Stimulated activated CD8-positive, alpha-beta memory T cell treated with anti-CD3 and anti-CD28 coated beads, Interleukin-4, amount 100 ng/mL, for 24 hours (primary cell): ENCODE data around the gene GNLY.

ENCODE experiments used
- DNase-seq: peaks from one replicate; pipeline ENCODE4 v3.0.0-alpha.2; 2020; ENCODE audit warnings: low read depth

GNLY gene

DNA sequence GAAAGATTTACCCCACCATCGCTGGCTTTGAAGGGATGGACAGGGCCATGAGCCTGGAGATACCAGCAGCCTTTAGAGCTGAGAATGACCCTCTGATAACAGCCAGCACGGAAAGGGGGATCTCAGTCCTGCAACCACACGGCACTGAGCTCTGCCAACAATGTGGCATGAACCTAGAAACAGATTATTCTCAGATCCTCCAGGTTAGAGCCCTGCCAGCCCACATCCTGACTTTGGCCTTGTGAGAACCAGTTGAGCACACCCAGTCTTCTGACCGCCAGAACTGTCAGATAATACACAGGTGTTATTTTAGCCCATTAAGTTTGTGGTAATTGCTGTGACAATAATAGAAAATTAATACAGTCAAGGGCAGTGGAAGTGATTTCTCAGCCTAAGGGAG lies 9.4 kb upstream of the GNLY start:
- DNase-seq = no peak

DNA sequence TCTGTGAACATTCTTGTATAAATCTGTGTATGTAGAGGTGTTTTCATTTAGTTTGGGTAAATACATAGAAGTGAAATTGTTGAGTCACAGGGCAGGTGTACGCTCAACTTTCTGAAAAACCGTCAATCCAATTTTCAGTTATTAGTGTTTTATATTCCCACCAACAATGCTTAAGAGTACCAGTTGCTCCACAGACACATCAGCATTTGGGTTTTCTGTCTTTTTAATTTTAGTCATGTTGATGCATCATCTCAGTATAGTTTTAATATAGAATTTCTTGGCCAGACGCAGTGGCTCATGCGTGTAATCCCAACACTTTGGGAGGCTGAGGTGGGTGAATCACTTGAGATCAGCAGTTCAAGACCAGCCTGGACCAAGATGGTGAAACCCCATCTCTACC lies 3.2 kb upstream of the GNLY start:
- no peak for DNase-seq

DNA sequence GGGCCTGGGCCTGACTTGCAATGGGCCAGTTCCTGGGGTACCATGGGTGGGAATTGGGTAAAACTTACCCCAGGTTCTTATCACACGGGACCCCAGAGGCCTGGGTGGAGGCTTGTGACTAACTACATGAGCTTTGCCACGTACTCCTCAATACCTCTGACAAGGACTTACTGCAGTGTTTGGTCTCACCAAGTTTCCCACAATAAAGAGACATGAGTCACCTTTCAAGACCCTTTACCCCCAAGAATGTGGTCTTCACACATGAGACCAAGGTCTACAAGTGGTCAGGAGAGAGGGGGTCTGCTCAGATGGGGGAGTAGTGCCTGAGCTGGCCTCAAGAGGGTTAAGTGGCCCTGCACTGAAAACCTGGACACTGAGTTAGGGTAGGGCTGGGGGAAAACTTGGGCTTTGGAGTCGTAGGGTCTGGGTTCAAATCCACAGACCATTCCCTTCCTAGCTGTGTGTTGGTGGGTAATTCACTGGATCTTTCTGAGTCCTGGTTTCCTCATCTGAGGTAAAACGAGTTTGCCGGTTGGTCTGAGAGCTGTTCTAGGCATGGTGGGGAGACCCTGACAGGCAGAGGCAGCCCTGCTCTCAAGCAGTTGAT lies 2.0 kb upstream of the GNLY start:
- DNase-seq = no peak

DNA sequence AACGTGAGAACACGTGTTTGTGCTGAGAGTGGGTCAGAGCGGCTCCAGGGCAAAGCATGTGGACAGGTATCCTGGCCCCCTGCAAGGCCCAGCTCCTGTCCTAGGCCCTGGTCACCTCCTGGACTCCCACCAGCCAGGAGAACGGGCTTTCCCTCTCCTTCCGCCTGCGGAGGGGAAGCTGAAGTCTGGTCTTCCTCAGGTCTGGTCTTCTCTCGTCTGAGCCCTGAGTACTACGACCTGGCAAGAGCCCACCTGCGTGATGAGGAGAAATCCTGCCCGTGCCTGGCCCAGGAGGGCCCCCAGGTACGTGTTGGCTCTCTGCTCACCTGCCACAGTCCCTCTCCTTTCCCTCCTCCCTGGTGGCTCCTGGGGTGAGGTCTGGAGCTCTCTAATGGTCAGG lies 963 bp downstream of the GNLY start:
- no peak for DNase-seq

DNA sequence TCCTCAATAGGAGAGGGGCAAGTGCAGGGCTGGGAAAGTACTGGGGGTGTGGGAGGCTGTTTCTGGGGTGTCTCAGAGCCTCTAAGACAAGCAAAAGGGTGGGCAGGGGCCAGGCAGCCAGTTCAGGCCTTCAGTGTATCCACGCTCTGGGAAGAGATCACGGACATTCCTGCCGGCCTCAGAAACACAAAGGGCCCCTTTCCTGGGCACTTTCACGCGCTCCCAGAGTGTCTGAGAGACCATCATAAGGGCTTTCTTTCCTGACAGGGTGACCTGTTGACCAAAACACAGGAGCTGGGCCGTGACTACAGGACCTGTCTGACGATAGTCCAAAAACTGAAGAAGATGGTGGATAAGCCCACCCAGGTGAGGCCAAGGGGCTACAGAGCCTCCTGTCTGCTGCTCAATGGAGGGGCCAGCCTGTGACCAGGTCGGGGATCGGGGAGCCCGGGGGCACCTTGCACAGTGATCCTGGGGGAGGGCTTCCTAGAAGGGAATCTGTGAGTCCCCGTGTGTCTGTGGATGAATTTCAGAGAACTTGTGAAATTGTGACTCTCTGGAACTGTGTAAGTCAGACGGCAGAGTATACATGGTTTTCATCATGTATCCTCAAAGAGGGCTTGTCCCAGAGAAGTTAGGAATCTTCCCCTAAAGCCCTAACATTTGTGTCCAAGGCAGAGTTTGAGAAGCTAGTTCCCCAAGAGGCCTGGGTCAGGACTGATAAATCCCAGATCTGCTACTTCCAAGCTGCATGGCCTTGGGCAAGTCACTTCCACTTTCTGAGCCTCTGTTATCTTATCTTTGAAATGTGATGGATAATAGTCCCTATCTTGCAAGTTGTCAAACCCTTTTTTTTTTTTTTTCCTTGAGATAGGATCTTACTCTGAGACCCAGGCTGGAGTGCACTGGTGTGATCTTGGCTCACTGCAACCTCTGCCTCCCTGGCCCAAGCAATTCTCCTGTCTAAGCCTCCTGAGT lies 1.8 kb downstream of the GNLY start:
- DNase-seq = no peak

DNA sequence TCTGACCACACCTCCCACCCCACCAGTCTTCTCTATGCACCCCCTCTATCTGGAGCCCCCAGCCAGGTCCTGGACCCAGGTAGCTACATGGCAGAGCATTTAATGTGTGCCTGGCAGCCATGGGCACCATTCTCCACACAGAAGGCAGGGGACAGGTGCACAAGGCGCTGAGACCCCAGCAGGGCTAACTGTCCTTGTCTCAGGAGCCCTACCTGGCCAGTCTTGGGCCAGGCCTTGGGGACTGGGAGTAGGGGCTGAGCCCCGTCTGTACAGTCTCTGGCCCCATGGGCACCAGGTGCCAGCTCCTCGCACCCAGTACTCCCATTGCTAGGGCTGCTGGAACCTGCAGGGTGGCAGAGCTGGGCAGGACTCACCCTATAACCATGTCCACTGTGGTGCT lies 2.9 kb downstream of the GNLY start:
- no peak for DNase-seq

DNA sequence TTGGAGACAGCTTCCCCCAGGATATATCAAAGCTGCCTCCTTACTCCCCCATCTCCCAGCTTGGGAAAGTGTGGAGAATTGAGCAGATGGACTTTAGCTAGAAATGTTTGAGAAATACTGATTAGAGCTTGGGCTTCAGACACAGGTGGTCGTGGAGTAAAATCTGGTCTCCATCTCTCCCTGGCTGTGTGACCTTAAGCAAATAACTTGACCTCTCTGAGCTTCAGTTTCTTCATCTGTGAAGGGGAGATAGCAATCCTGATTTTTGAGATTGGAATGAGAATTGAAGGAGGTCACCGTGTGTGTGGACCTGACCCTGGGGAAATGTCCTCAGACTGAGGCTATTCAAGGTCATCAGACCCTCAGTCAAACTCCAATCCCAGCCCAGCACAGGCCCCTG lies 3.6 kb downstream of the GNLY start:
- no peak for DNase-seq

DNA sequence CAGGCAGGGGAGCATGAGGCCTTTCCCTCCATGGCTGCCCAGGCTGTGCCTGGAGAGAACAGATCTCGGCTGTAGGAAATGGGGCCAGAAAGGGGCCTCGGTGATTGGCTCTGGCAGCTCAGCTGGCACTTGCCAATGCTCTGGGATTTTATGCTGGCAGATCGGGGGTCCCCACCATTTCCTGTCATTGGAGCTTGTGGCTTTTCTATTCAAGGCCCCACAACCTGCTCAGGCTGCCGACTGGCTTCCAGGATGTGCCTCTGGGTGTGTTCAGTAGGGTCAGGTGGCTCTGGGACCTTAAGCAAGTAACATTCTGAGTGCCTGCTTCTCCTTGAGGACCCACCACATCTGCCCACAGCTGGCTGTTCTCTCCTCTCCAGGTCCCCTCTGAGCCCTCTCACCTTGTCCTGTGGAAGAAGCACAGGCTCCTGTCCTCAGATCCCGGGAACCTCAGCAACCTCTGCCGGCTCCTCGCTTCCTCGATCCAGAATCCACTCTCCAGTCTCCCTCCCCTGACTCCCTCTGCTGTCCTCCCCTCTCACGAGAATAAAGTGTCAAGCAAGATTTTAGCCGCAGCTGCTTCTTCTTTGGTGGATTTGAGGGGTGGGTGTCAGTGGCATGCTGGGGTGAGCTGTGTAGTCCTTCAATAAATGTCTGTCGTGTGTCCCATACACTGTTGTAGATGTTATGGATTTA lies 4.2 kb downstream of the GNLY start:
- DNase-seq = no peak

DNA sequence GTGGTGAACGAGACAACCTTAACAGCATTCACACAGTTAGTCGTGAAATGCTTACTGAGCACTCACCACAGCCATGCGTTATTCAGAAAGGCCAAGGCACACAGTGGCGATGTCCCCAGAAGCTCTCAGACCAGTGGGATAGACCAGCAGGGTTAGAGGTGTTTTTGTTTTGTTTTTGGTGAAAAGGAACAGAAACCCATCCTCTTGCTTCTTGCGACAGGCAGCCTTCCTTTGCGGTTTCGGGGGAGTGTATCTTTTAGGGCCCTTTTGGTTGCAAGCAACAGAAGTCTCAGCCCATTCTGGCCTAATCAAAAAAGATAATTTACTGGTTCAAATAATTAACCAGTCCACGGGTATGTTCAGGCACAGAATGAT lies 4.7 kb downstream of the GNLY start:
- DNase-seq = no peak

DNA sequence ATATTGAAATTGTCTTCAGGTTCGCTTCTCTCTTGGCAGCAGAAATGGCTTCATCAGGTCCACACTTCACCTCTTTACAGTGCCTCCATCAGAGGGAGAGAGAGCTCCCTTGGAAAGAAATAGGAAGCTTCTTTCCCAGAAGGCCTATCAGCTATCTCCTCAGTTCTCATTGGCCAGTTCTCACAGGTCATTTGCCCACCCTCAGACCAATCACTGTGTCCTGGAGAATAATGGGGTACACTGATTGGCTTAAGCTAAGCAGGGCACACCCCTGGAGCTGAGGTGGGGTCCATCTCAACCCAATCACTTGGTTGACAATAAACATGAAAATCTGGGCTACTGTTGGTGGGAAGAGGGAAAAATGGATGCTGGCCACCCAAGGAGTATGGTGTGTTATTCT lies 5.2 kb downstream of the GNLY start:
- no peak for DNase-seq

DNA sequence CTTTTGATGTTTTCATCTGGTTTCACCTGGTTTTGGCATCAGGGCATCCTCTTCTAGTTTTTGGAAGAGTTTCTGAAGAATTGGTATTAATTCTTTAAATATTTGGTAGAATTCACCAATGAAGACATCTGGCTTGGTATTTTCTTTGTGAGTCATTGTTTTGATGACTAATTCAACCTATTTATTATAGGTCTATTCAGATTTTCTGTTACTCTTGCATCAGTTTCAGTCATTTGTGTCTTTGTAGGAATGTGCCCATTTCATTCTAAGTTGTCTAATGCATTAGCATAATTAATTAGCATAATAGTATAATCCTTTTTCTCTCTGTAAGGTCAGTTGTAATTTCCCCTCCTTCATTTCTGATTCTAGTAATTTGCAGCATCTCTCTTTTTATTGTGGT lies 8.0 kb downstream of the GNLY start:
- DNase-seq = no peak

DNA sequence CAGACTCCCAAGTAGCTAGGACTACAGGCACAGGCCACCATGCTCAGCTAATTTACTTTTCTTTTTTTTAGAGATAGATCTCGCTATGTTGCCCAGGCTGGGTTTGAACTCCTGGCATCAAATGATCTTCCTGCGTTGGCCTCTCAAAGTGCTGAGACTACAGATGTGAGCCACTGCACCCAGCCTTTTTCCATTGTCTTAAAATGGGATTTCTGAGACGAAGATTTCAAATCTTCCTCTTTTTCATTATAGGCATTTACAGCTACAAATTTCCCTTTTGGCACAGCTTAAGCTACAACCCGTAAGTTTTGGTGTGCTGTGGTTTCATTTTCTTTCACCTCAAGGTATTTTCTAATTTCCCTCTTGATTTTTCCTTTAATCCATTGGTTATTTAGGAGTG lies 8.6 kb downstream of the GNLY start:
- no peak for DNase-seq

DNA sequence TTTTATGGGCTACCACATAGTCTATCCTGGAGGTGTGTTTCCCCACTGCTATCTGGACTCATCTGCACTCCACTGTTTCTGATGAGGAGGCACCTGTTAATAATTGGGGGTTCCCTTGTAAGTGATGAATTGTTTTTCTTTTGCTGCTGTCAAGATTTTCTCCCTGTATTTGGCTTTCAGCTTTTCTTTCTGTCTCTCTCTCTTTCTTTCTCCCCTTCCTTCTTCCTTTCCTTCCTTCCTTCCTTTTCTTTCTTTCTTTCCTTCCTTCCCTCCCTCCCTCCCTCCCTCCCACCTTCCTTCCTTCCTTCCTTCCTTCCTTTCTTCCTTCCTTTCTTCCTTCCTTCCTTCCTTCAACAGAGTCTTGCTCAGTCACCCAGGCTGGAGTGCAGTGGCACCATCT lies 9.2 kb downstream of the GNLY start:
- DNase-seq = no peak

DNA sequence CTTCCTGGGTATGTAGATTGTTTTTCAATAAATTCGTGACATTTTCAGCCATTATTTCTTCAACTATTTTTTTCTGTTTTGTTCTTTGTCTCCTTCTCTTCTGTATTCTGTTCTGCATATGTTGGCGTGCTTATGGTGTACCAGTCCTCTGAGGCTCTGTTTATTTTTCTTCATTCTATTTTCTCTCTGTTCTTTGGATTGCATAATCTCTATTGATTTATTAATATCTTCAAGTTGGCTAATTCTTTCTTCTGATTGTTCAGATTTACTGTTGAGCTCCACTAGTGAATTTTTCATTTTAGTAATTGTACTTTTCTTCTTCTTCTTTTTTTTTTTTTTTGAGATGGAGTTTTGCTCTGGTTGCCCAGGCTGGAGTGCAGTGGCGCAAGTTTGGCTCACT lies 9.9 kb downstream of the GNLY start:
- no peak for DNase-seq

DNA sequence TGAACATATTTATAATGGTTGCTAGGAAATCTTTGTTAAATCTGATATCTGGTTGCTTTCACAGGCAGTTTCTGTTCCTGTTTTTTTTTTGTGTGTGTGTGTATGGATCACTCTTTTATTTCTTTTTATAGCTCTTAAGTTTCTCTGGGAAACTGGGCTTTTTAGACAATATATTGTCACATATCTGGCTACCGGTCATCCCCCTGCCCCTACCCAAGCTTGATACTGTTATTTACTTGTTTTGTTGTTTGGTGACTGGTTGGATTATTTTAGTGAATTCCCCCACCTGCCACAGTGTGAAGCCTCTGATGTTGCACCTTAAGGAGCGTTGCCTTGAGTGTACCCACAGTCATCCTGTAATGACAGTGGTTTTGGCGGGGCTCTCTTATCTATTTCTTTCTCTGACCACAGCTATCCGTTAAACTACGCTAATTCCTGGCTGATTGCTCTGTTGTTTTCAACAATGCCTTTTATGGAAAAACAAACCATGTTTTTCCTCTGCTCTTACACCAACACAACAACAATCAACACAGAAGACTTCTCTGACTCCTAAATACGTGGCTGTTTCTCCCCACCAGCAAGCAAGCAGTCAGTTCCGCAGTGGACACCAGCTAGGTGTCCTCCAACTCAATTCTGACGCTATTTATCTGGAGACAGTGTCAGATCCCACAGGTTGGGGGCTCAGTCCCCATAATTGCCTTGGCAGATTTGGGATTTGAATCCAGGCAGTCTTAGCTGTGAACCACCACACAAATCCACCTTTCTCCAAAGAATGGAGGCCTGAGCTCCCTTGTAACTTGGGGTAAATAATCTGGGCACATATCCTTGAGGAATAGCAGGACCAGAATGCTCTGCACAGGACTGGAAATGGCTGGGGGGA lies 10.9 kb downstream of the GNLY start:
- DNase-seq = peak; percentile 18

DNA sequence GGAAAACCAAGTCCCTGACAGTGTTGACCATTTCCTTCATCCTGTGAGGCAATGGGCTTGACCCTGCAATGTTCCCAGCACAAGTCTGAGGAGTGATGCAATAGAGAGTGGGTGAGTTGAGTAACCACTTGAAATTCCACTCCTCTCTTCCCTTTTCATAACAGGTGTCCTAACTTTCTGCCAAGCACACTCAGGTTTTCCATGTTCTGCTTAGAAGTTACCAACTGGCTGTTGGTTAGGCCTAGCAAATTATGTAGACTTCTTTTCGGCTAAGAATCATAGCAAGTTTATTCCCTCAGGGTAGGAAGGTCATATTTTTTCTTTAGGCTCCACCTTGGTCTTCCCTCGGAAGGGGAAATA lies 11.5 kb downstream of the GNLY start:
- DNase-seq = no peak

DNA sequence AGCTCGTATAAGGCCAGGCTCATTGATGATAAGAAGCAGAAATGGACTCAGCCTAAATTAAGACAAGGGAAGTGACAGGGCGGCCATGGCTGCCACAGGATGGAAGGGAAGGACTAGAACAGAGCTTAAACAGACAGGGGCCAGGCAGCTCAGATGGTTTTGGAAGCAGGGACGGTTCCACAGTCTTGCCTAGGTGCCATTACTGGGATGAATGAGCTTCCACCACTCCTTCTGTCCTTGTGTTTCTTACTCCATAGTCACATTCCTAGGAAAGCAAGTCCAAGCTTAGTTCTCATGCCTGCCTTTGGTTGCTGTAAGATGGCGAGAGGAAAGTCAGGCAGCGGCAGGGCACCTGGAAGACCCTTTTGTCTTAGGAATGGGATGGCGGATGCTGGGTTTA lies 11.9 kb downstream of the GNLY start:
- DNase-seq = no peak

DNA sequence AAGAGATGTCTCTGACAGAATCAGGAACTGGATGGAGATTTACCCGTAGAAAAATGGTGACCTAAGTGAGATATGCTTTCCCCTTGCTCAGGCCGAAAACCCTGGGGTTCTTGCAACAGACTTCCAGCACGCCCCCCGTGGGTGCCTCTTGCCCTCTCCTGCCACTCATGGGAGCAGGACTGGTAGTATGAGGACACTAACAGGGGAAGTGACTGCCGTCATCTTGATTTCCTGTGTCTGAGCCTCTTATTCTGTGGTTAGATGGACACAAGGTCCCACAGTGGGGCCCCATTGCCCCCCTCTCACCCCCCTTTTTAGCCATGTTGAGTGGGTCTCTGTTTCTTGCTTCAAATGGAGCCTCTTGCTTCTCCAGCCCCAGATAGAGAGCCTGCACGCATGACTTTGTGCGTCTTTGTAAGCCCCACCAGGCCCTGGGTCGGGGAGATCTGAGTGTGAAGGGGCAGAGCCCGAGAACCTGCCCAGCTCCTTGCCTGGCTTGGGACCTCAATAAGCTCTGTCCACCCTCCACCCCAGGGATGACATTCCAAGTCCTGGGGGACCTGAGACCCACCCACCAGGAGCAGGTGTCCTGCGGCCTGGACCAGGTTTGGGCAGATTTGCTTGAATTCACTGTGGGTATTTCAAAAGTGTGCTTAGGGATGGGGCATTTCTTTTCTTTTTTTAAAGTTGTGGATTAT lies 12.6 kb downstream of the GNLY start:
- DNase-seq = no peak

DNA sequence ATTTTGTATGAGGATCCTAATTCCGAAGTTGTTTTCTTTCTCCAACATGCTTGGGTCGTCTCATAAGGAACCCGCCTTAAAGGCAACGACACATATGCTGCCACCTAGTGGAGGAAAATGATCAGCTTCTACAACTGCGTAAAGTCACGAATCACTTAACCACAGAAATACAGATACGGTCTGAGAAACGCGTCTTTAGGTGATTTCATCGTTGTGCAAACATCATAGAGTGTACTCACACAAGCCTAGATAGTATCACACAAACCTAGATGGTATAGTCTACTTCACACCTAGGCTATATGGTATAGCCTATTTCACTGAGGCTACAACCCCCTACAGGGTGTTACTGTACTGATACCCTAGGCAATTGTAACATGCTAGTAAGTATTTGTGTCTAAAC lies 13.1 kb downstream of the GNLY start:
- DNase-seq = peak; percentile 23

DNA sequence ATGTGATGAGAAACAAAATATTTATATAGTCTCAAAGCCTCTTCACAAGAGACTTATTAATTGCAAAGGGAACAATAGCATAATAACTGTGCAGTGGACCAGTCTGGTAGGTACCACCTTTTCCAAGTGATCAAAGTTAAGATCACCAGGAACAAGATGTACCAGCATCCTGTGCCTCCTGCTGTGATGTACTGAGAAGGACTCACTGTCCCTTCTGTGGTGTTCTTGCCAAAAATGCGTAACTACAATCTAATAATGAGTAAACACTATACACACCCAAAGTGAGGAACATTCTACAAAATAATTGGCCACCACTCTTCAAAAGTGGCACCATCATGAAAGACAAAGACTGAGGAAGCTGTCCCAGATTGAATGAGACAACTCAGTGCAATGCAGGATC lies 14.5 kb downstream of the GNLY start:
- no peak for DNase-seq

DNA sequence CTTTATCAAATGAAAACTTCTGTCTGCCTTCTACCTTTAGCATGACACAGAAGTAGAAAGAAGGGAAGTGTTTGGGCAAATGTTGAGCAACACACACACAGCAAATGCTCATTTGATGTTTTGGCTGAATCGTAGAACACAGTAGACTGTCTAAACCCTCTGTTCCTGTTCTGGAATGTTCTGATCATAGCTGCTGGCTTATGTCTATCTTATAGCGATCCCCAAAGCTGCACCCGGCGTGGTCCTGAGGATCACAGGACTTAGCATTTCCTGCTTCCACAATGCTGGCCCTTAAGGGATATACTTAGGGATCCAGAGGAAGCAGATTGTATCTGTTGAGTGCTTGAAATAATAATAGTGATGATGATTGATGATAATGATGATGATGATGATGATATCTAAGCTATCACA lies 15.2 kb downstream of the GNLY start:
- DNase-seq = no peak
